Testis (tissue), 3 donors: ENCODE results near the gene CAMKK1. TPM values are rescaled to one million over a fixed set of nuclear protein-coding genes. Genes with fewer than 3 reads are reported as not detected.

Experiments used
- DNase-seq: peaks from one replicate; pipeline ENCODE4 v3.0.0-alpha.2; 2019
- H3K27ac ChIP-seq, 2 donors: fragments of 200-600 bp; sonication (generic); one replicate each; pipeline ENCODE4 v1.5.1; 2019
- H3K27me3 ChIP-seq: fragments of 200-600 bp; sonication (generic); one replicate; pipeline ENCODE4 v1.5.1; 2019
- H3K36me3 ChIP-seq: fragments of 200-600 bp; sonication (generic); one replicate; pipeline ENCODE4 v1.5.1; 2017; ENCODE audit warnings: low read depth; ENCODE audit errors: missing control alignments
- H3K4me1 ChIP-seq: fragments of 200-600 bp; sonication (generic); one replicate; pipeline ENCODE4 v1.5.1; 2019
- H3K4me3 ChIP-seq, 2 donors: fragments of 200-600 bp; sonication (generic); one replicate each; pipeline ENCODE4 v1.5.1; 2017 to 2019
- H3K9me3 ChIP-seq: fragments of 200-600 bp; sonication (generic); one replicate; pipeline ENCODE4 v1.5.1; 2017
- CTCF ChIP-seq, 3 experiments: fragments of 450-650 bp in 2 of 3; fragments of 200-600 bp in 1 of 3; sonication (generic) in 1 of 3; IDR thresholded peaks; one replicate each; pipeline ENCODE4 v1.5.1; 2016 to 2019; ENCODE audit warnings: antibody characterized with exemption in 3 of 3, mild to moderate bottlenecking in 2 of 3, moderate library complexity in 1 of 3
- POLR2A ChIP-seq: fragments of 450-650 bp; IDR thresholded peaks from one replicate; pipeline ENCODE4 v1.6.1; 2017; ENCODE audit warnings: antibody characterized with exemption, mild to moderate bottlenecking, moderate library complexity
- WGBS, 2 donors: methylation state at CpG; one replicate each; pipeline ENCODE4 v1.1.5; 2018; 5-methylcytosine and 5-hydroxymethylcytosine counted together
- intact Hi-C: fragments of 100-400 bp; cut with DNase I; formaldehyde crosslinking; loops from one replicate; pipeline ENCODE4 v1.15.1; 2023; ENCODE audit warnings: low total_unique reads
- polyA plus RNA-seq: library from polyadenylated mRNA; stranded (reverse); fragments of 350-450 nt; fragmentation: Illumina TruSeq; extraction: RNeasy Lipid Tissue Mini Kit (QIAGEN cat#74804); gene quantifications from one replicate; pipeline ENCODE4 v1.2.3, GENCODE V29; 2014; ENCODE audit warnings: low read depth, low replicate concordance; ENCODE audit not compliant: insufficient read depth
- total RNA-seq, 2 donors: library from RNA; depleted of rRNA; stranded (reverse); fragments of >200 nt; gene quantifications; one replicate each; pipeline ENCODE4 v1.2.3, GENCODE V29; 2016

CAMKK1 gene
- total and polyA plus RNA-seq, 3 donors from 2014 or later, result 18.5 to 21.6 (median 19.7) TPM

GRCh38 chr17:3894911-3895343 is 2.1 kb upstream of the CAMKK1 start:
- intact Hi-C loops, result no loop called here
- Histone ChIP-seq H3K36me3 (no peaks in the 10 kb centered on the region), H3K27ac (peak overlapping the region; percentile 62 to 74), H3K27me3 (no peaks in the 10 kb centered on the region), H3K9me3 (no peaks in the 10 kb centered on the region), H3K4me1 (peaks cover 49% of the 10 kb centered on the region), H3K4me3 (no peak overlapping the region)
- TF ChIP-seq POLR2A, result no peak
- TF ChIP-seq CTCF (IDR thresholded peaks at IDR 0.05), result no peak
- DNase-seq, result no peak
- WGBS, 2 donors, result 32% methylated on average over 2 of the region's 2 CpGs

DNA sequence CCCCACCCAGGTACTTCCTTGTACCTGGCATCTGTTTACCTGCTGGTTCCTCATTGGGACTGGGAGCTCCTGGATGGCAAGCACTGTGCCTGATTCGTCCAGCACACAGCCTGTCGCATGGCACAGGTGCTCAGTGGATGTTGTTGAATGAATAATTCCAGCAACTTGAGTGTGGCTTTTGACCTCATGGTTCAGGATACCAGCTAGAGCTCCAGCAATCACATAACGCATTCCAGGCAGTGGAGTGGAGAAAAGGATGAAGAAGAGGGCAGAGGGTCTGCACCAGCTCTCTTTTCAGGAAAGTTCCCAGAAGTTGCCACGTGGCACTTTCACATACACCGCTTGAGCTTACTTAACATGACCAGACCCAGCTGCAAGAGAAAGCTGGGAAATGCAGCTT is 1.3 kb upstream of the CAMKK1 start:
- intact Hi-C loops, result no loop called here
- Histone ChIP-seq H3K4me3 (no peak overlapping the region), H3K4me1 (peaks cover 53% of the 10 kb centered on the region), H3K27ac (peak overlapping the region; percentile 74 to 75), H3K9me3 (no peaks in the 10 kb centered on the region), H3K27me3 (no peaks in the 10 kb centered on the region), H3K36me3 (no peaks in the 10 kb centered on the region)
- TF ChIP-seq CTCF (IDR thresholded peaks at IDR 0.05) (no peak), POLR2A (no peak)
- WGBS, 2 donors, result 81 to 88% methylated on average over 3 to 5 of the region's 5 CpGs
- no peak for DNase-seq

GRCh38 chr17:3893720-3894116 is 865 bp upstream of the CAMKK1 start:
- peak overlapping the region; percentile 74 to 75 for H3K27ac ChIP-seq
- H3K36me3 ChIP-seq, result no peaks in the 10 kb centered on the region
- intact Hi-C loops, result no loop called here
- TF ChIP-seq POLR2A (no peak), CTCF (IDR thresholded peaks at IDR 0.05) (no peak)
- peaks cover 56% of the 10 kb centered on the region for H3K4me1 ChIP-seq
- H3K4me3 ChIP-seq, result peak overlapping the region; percentile 46 to 70
- 47 to 59% methylated on average over 7 of the region's 7 CpGs for WGBS, 2 donors
- H3K27me3 ChIP-seq, result no peaks in the 10 kb centered on the region
- DNase-seq, result no peak
- no peaks in the 10 kb centered on the region for H3K9me3 ChIP-seq

GRCh38 chr17:3892095-3892998 is 506 bp downstream of the CAMKK1 start:
- TF ChIP-seq CTCF (IDR thresholded peaks at IDR 0.05) (no peak), POLR2A (no peak)
- intact Hi-C loops, result no loop called here
- peaks cover 62% of the 10 kb centered on the region for H3K4me1 ChIP-seq

More at GRCh38 chr17:3892095-3892998, 506 bp downstream of the CAMKK1 start:
- no peaks in the 10 kb centered on the region for H3K36me3 ChIP-seq
- peak overlapping the region; percentile 59 to 70 for H3K4me3 ChIP-seq
- peak; percentile 90 for DNase-seq
- no peaks in the 10 kb centered on the region for H3K27me3 ChIP-seq
- no peaks in the 10 kb centered on the region for H3K9me3 ChIP-seq
- peak overlapping the region; percentile 47 to 59 for H3K27ac ChIP-seq
- WGBS, 2 donors, result 0 to 1% methylated on average over 23 to 88 of the region's 96 CpGs
